Neural progenitor cell (in vitro differentiated cells): ENCODE data around the gene PRKAA1. TPM values are rescaled to one million over a fixed set of nuclear protein-coding genes. Genes with fewer than 3 reads are reported as not detected.

ENCODE experiments used
- DNase-seq: peaks from one replicate; pipeline ENCODE4 v3.0.0-alpha.2; 2016; ENCODE audit warnings: low spot score
- H2AFZ ChIP-seq: fragments of 200-600 bp; sonication (generic); replicated peaks from 2 replicates; pipeline ENCODE4 v1.6.1; 2016; ENCODE audit warnings: antibody characterized with exemption
- H3F3A ChIP-seq: fragments of 200-600 bp; sonication (generic); 2 replicates; pipeline ENCODE4 v1.6.1; 2016; ENCODE audit warnings: antibody characterized with exemption, low read depth
- H3K27ac ChIP-seq: fragments of 200-600 bp; sonication (generic); 2 replicates; pipeline ENCODE4 v1.5.1; 2016; ENCODE audit warnings: mild to moderate bottlenecking
- H3K27me3 ChIP-seq: fragments of 200-600 bp; sonication (generic); 2 replicates; pipeline ENCODE4 v1.6.1; 2016; ENCODE audit warnings: mild to moderate bottlenecking, moderate library complexity
- H3K36me3 ChIP-seq: fragments of 200-600 bp; sonication (generic); 2 replicates; pipeline ENCODE4 v1.5.1; 2016
- H3K4me1 ChIP-seq: fragments of 200-600 bp; sonication (generic); 2 replicates; pipeline ENCODE4 v1.6.1; 2016; ENCODE audit warnings: mixed run types
- H3K4me2 ChIP-seq: fragments of 200-600 bp; sonication (generic); 2 replicates; pipeline ENCODE4 v1.6.1; 2016
- H3K4me3 ChIP-seq: fragments of 200-600 bp; sonication (generic); 2 replicates; pipeline ENCODE4 v1.5.1; 2016
- H3K79me2 ChIP-seq: fragments of 200-600 bp; sonication (generic); 2 replicates; pipeline ENCODE4 v1.6.1; 2016; ENCODE audit warnings: low read depth
- H3K9ac ChIP-seq: fragments of 200-600 bp; sonication (generic); 2 replicates; pipeline ENCODE4 v1.6.1; 2016
- H3K9me3 ChIP-seq: fragments of 200-600 bp; sonication (generic); 2 replicates; pipeline ENCODE4 v1.5.1; 2016; ENCODE audit warnings: low read depth
- H4K20me1 ChIP-seq: fragments of 200-600 bp; sonication (generic); 2 replicates; pipeline ENCODE4 v1.6.1; 2016; ENCODE audit warnings: low read depth
- H3K27ac Mint-ChIP-seq: 3 replicates; pipeline ENCODE4 v1.8.0; 2021; ENCODE audit warnings: mixed read lengths
- H3K27me3 Mint-ChIP-seq: 2 replicates; pipeline ENCODE4 v1.8.0; 2022; ENCODE audit warnings: low read depth, mild to moderate bottlenecking, inconsistent platforms, moderate library complexity, mixed read lengths; ENCODE audit not compliant: insufficient read depth
- H3K36me3 Mint-ChIP-seq: 3 replicates; pipeline ENCODE4 v1.8.0; 2021; ENCODE audit warnings: mixed read lengths
- H3K4me1 Mint-ChIP-seq: 3 replicates; pipeline ENCODE4 v1.8.0; 2021; ENCODE audit warnings: mixed read lengths
- H3K4me3 Mint-ChIP-seq: 3 replicates; pipeline ENCODE4 v1.8.0; 2021; ENCODE audit warnings: mild to moderate bottlenecking, moderate library complexity, mixed read lengths
- H3K9me3 Mint-ChIP-seq: 3 replicates; pipeline ENCODE4 v1.8.0; 2020; ENCODE audit warnings: mixed read lengths
- CTCF ChIP-seq: fragments of 200-600 bp; sonication (generic); IDR thresholded peaks from 2 replicates; pipeline ENCODE4 v1.5.1; 2017; ENCODE audit warnings: antibody characterized with exemption, mild to moderate bottlenecking
- EZH2 ChIP-seq: fragments of 200-600 bp; sonication (generic); IDR thresholded peaks from 2 replicates; pipeline ENCODE4 v1.6.1; 2017; ENCODE audit warnings: antibody characterized with exemption, mild to moderate bottlenecking, moderate library complexity
- EZH2phosphoT487 ChIP-seq: fragments of 200-600 bp; sonication (generic); IDR thresholded peaks from 2 replicates; pipeline ENCODE4 v1.6.1; 2017; ENCODE audit warnings: antibody characterized with exemption
- total RNA-seq: library from RNA; depleted of rRNA; stranded (reverse); fragments of >200 nt; gene quantifications from 2 replicates; pipeline ENCODE4 v1.2.3, GENCODE V29; 2015; ENCODE audit warnings: low replicate concordance

PRKAA1 gene
- total RNA-seq, 1 donor from 2014 or later, result 58.5 TPM

- Histone ChIP-seq H3K9ac (no peak overlapping the region), H3K4me2 (no peak overlapping the region), H3K27me3 (no peaks in the 10 kb centered on the region), H3K4me3 (no peak overlapping the region), H3F3A (no peaks in the 10 kb centered on the region), H2AFZ (no peak overlapping the region), H3K27ac (no peak overlapping the region), H3K4me1 (no peaks in the 10 kb centered on the region), H3K9me3 (no peaks in the 10 kb centered on the region), H4K20me1 (peaks cover 18% of the 10 kb centered on the region), H3K79me2 (peaks cover 53% of the 10 kb centered on the region), H3K36me3 (peaks cover 3% of the 10 kb centered on the region)
- Mint-ChIP-seq H3K27me3 (no peaks in the 10 kb centered on the region), H3K36me3 (peaks cover 13% of the 10 kb centered on the region), H3K27ac (no peak overlapping the region), H3K9me3 (no peaks in the 10 kb centered on the region), H3K4me3 (no peak overlapping the region), H3K4me1 (no peaks in the 10 kb centered on the region)
- DNase-seq, result no peak
- TF ChIP-seq EZH2 (no peak), CTCF (no peak), EZH2phosphoT487 (no peak)
Measured at GRCh38 chr5:40778133-40778532, 20.0 kb downstream of the PRKAA1 start.

- TF ChIP-seq CTCF (no peak), EZH2phosphoT487 (no peak), EZH2 (no peak)
- no peaks in the 10 kb centered on the region for H3K27me3 ChIP-seq
- no peak overlapping the region for H2AFZ ChIP-seq
- no peak for DNase-seq
- Mint-ChIP-seq H3K27ac (no peak overlapping the region), H3K36me3 (peaks cover 13% of the 10 kb centered on the region), H3K4me1 (no peaks in the 10 kb centered on the region), H3K27me3 (no peaks in the 10 kb centered on the region), H3K9me3 (no peaks in the 10 kb centered on the region), H3K4me3 (no peak overlapping the region)
- no peak overlapping the region for H3K4me3 ChIP-seq
- H3F3A ChIP-seq, result no peaks in the 10 kb centered on the region
- H4K20me1 ChIP-seq, result peaks cover 4% of the 10 kb centered on the region
- H3K36me3 ChIP-seq, result peaks cover 6% of the 10 kb centered on the region
- no peak overlapping the region for H3K4me2 ChIP-seq
- peaks cover 37% of the 10 kb centered on the region for H3K79me2 ChIP-seq
- no peaks in the 10 kb centered on the region for H3K9me3 ChIP-seq
- no peaks in the 10 kb centered on the region for H3K4me1 ChIP-seq
- H3K27ac ChIP-seq, result no peak overlapping the region
- no peak overlapping the region for H3K9ac ChIP-seq
Measured at GRCh38 chr5:40776658-40776977, 21.6 kb downstream of the PRKAA1 start.

GRCh38 chr5:40775846-40776657, 22.1 kb downstream of the PRKAA1 start:
- H3K79me2 ChIP-seq, result peaks cover 32% of the 10 kb centered on the region
- no peaks in the 10 kb centered on the region for H4K20me1 ChIP-seq
- H3K9me3 Mint-ChIP-seq, result no peaks in the 10 kb centered on the region
- no peaks in the 10 kb centered on the region for H3K4me1 ChIP-seq
- H3K4me2 ChIP-seq, result no peak overlapping the region
- H3F3A ChIP-seq, result no peaks in the 10 kb centered on the region
- H3K36me3 Mint-ChIP-seq, result peaks cover 13% of the 10 kb centered on the region
- no peaks in the 10 kb centered on the region for H3K27me3 Mint-ChIP-seq
- no peak for DNase-seq
- H2AFZ ChIP-seq, result no peak overlapping the region
- no peaks in the 10 kb centered on the region for H3K9me3 ChIP-seq
- H3K4me3 ChIP-seq, result no peak overlapping the region
- H3K27ac Mint-ChIP-seq, result no peak overlapping the region
- no peaks in the 10 kb centered on the region for H3K4me1 Mint-ChIP-seq
- no peaks in the 10 kb centered on the region for H3K27me3 ChIP-seq
- TF ChIP-seq EZH2, result no peak
- no peak for TF ChIP-seq EZH2phosphoT487
- TF ChIP-seq CTCF, result no peak
- H3K36me3 ChIP-seq, result peaks cover 6% of the 10 kb centered on the region
- H3K4me3 Mint-ChIP-seq, result no peak overlapping the region
- H3K27ac ChIP-seq, result no peak overlapping the region
- peak overlapping the region; percentile 1 for H3K9ac ChIP-seq
